Mesenchymal stem cell (in vitro differentiated cells and primary cell): ENCODE data around the gene CXCR6.

Source experiments
- DNase-seq: peaks from one replicate; pipeline ENCODE4 v3.0.0-alpha.2; 2013
- H2AFZ ChIP-seq: one replicate; pipeline ENCODE4 v1.6.1; 2013; ENCODE audit warnings: low read depth, mild to moderate bottlenecking, control low read depth, inconsistent platforms, low read length, moderate library complexity
- H2AK5ac ChIP-seq: 2 replicates; pipeline ENCODE4 v1.6.1; 2013; ENCODE audit warnings: low read length, moderate library complexity, mild to moderate bottlenecking, inconsistent platforms; ENCODE audit not compliant: severe bottlenecking
- H2BK120ac ChIP-seq: one replicate; pipeline ENCODE4 v1.6.1; 2013; ENCODE audit warnings: low read depth, mild to moderate bottlenecking, inconsistent platforms, low read length, moderate library complexity
- H2BK12ac ChIP-seq, 2 experiments: one replicate each; pipeline ENCODE4 v1.6.1; 2013; ENCODE audit warnings: inconsistent platforms in 2 of 2, low read length in 2 of 2, mild to moderate bottlenecking in 2 of 2, moderate library complexity in 2 of 2, control low read depth in 1 of 2
- H2BK15ac ChIP-seq: one replicate; pipeline ENCODE4 v1.6.1; 2013; ENCODE audit warnings: mild to moderate bottlenecking, low read depth, inconsistent platforms; ENCODE audit not compliant: poor library complexity, severe bottlenecking
- H2BK5ac ChIP-seq: 2 replicates; pipeline ENCODE4 v1.6.1; 2013; ENCODE audit warnings: low read depth, mild to moderate bottlenecking, low read length, control low read depth, inconsistent platforms; ENCODE audit not compliant: poor library complexity, severe bottlenecking
- H3K14ac ChIP-seq, 2 experiments: one replicate each; pipeline ENCODE4 v1.6.1; 2013; ENCODE audit warnings: inconsistent platforms in 2 of 2, low read length in 2 of 2, control low read depth in 1 of 2, mild to moderate bottlenecking in 1 of 2, moderate library complexity in 1 of 2
- H3K18ac ChIP-seq, 2 experiments: one replicate each; pipeline ENCODE4 v1.6.1; 2013; ENCODE audit warnings: inconsistent platforms in 2 of 2, low read length in 2 of 2, control low read depth in 1 of 2, low read depth in 1 of 2, mild to moderate bottlenecking in 1 of 2
- H3K23ac ChIP-seq, 2 experiments: one replicate each; pipeline ENCODE4 v1.6.1; 2013; ENCODE audit warnings: inconsistent platforms in 2 of 2, low read length in 2 of 2, mild to moderate bottlenecking in 2 of 2, moderate library complexity in 2 of 2, control low read depth in 1 of 2
- H3K27ac ChIP-seq: 2 replicates; pipeline ENCODE4 v1.5.1; 2013; ENCODE audit warnings: mild to moderate bottlenecking, moderate library complexity, low read length, control low read depth, inconsistent platforms; ENCODE audit not compliant: poor library complexity, severe bottlenecking
- H3K27me3 ChIP-seq, 2 experiments: 2 replicates each; pipeline versions ENCODE4 v1.6.1 to v1.7.0; 2013; ENCODE audit warnings: low read length in 2 of 2, mild to moderate bottlenecking in 2 of 2, moderate library complexity in 2 of 2, control low read depth in 1 of 2, inconsistent platforms in 1 of 2; ENCODE audit not compliant: control insufficient read depth in 1 of 2, insufficient read depth in 1 of 2
- H3K36me3 ChIP-seq, 2 experiments: 2 replicates each; pipeline versions ENCODE4 v1.6.1 to v1.7.0; 2013; ENCODE audit warnings: low read length in 2 of 2, control low read depth in 1 of 2, inconsistent platforms in 1 of 2, low read depth in 1 of 2, mild to moderate bottlenecking in 1 of 2; ENCODE audit not compliant: insufficient read depth in 2 of 2, control insufficient read depth in 1 of 2
- H3K4ac ChIP-seq, 2 experiments: one replicate each; pipeline ENCODE4 v1.6.1; 2013; ENCODE audit warnings: inconsistent platforms in 2 of 2, low read length in 2 of 2, mild to moderate bottlenecking in 2 of 2, moderate library complexity in 2 of 2, control low read depth in 1 of 2, low read depth in 1 of 2
- H3K4me1 ChIP-seq: 2 replicates; pipeline ENCODE4 v1.6.1; 2013; ENCODE audit warnings: low read depth, low read length, control low read depth; ENCODE audit not compliant: control insufficient read depth, insufficient read depth
- H3K4me2 ChIP-seq: 2 replicates; pipeline ENCODE4 v1.6.1; 2013; ENCODE audit warnings: low read length, mild to moderate bottlenecking, inconsistent platforms; ENCODE audit not compliant: poor library complexity, severe bottlenecking
- H3K4me3 ChIP-seq, 2 experiments: 2 replicates each; pipeline versions ENCODE4 v1.5.1 to v1.7.0; 2013; ENCODE audit warnings: low read length in 2 of 2, mild to moderate bottlenecking in 2 of 2, control low read depth in 1 of 2, low read depth in 1 of 2; ENCODE audit not compliant: insufficient read depth in 1 of 2
- H3K79me1 ChIP-seq: replicated peaks from 2 replicates; pipeline ENCODE4 v1.6.1; 2013; ENCODE audit warnings: mild to moderate bottlenecking, control low read depth, low read length, inconsistent platforms; ENCODE audit not compliant: poor library complexity, severe bottlenecking
- H3K9ac ChIP-seq: 2 replicates; pipeline ENCODE4 v1.7.0; 2013; ENCODE audit warnings: mild to moderate bottlenecking, low read length, moderate library complexity
- H3K9me3 ChIP-seq: 2 replicates; pipeline ENCODE4 v1.7.0; 2013; ENCODE audit warnings: mild to moderate bottlenecking, low read length; ENCODE audit not compliant: control insufficient read depth
- H4K8ac ChIP-seq: one replicate; pipeline ENCODE4 v1.6.1; 2013; ENCODE audit warnings: inconsistent platforms, mild to moderate bottlenecking, low read length, moderate library complexity
- H4K91ac ChIP-seq: one replicate; pipeline ENCODE4 v1.6.1; 2013; ENCODE audit warnings: mild to moderate bottlenecking, low read length, inconsistent platforms
- WGBS: methylation state at CpG from one replicate; pipeline ENCODE4 v1.1.7; 2013; ENCODE audit warnings: mixed read lengths; 5-methylcytosine and 5-hydroxymethylcytosine counted together

CXCR6 gene

DNA sequence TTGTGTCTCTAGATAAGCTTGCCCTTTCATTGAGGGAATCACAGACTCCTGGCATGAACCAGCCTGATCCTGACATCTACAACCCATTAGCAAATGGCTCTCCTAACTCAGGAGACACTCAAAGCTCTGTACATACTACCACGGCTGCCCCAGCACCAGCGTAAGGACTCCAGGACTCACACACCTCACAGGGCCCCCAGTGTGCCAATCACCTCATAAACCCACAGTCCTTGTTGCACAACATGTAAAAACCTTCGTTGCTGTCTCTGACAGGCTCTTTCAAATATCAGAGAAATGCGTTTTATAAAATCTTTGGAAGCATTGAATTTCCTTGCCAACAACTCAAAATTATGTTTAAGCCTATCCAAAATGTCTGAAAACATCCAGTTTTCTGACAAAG is 45.1 kb downstream of the CXCR6 start:
- Histone ChIP-seq H2AFZ (no peak overlapping the region), H3K9ac (peak overlapping the region; percentile 75), H3K4me1 (peaks cover 11% of the 10 kb centered on the region), H3K23ac (no peak overlapping the region), H4K8ac (peak overlapping the region; percentile 1), H3K4me3 (peak overlapping the region in 1 of 2 experiments; percentile 5), H3K9me3 (no peaks in the 10 kb centered on the region), H3K18ac (peak overlapping the region in 1 of 2 experiments; percentile 1), H2BK120ac (no peak overlapping the region), H3K14ac (no peak overlapping the region), H2BK15ac (no peak overlapping the region), H3K79me1 (peaks cover 49% of the 10 kb centered on the region), H2BK5ac (no peak overlapping the region), H4K91ac (no peak overlapping the region), H2BK12ac (peak overlapping the region; percentile 17 to 29), H3K36me3 (peaks cover 9 to 11% of the 10 kb centered on the region in 2 experiments), H3K27ac (no peak overlapping the region), H3K4ac (peak overlapping the region; percentile 39 to 61), H3K4me2 (no peak overlapping the region), H2AK5ac (no peak overlapping the region), H3K27me3 (no peaks in the 10 kb centered on the region)
- 98% methylated on average over 4 of the region's 4 CpGs for WGBS
- DNase-seq, result no peak

DNA sequence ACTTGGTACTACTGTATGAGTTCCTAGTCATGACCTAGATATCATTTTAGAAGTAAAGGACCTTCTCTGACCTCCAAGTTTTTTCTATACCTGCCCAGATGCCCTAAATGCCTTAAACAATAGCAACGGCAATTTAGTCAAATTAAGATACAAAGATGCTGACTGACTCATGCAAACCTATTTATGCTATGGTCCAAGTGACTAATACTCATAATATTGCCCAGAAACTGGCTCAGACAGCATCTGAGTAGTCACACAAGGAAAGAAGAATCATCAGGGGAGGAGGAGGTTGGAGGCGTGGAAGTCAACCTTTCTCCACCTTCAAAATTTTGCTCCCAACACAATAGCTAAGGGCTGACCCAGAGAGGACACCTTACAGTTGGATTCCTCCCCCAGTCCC is 45.5 kb downstream of the CXCR6 start:
- 13% methylated on average over 1 of the region's 2 CpGs for WGBS
- Histone ChIP-seq H2BK120ac (no peak overlapping the region), H3K4ac (no peak overlapping the region), H3K4me2 (no peak overlapping the region), H3K79me1 (peaks cover 52% of the 10 kb centered on the region), H3K36me3 (peaks cover 4 to 10% of the 10 kb centered on the region in 2 experiments), H2AFZ (no peak overlapping the region), H4K91ac (no peak overlapping the region), H4K8ac (no peak overlapping the region), H2BK15ac (no peak overlapping the region), H3K18ac (no peak overlapping the region), H3K23ac (no peak overlapping the region), H3K9me3 (no peaks in the 10 kb centered on the region), H3K27me3 (no peaks in the 10 kb centered on the region), H3K27ac (no peak overlapping the region), H3K4me1 (peaks cover 11% of the 10 kb centered on the region), H2BK5ac (no peak overlapping the region), H3K4me3 (peak overlapping the region in 1 of 2 experiments; percentile 35), H3K9ac (peak overlapping the region; percentile 75), H3K14ac (no peak overlapping the region), H2BK12ac (no peak overlapping the region), H2AK5ac (no peak overlapping the region)
- DNase-seq, result peak; percentile 80

DNA sequence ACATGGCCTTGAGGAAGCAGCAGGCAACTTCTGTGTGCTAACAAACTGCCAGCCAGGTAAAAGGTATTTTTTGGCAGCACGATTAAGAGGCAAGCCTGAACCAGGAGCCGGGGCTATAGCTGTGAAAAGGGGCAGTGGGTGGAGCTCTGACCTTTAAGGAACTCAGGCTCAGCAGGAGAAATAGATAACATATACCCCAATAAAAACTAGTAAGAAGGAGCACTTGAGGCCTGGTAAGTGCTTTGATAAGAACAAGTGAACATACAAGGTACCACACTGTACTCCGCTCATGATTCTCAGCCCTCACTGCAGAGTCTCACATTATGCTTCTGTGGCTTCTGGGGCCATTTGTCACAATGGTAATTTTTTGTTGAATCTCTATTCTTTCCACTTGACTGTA is 46.9 kb downstream of the CXCR6 start:
- Histone ChIP-seq H3K4me1 (peaks cover 15% of the 10 kb centered on the region), H3K9ac (no peak overlapping the region), H3K4me2 (no peak overlapping the region), H3K18ac (no peak overlapping the region), H3K23ac (no peak overlapping the region), H4K91ac (no peak overlapping the region), H3K79me1 (peaks cover 52% of the 10 kb centered on the region), H4K8ac (no peak overlapping the region), H2BK5ac (no peak overlapping the region), H3K9me3 (no peaks in the 10 kb centered on the region), H3K14ac (no peak overlapping the region), H3K27ac (no peak overlapping the region), H2BK15ac (peak overlapping the region; percentile 57), H2AFZ (no peak overlapping the region), H3K4me3 (no peak overlapping the region), H2BK12ac (no peak overlapping the region), H3K4ac (no peak overlapping the region), H3K27me3 (no peaks in the 10 kb centered on the region), H2AK5ac (no peak overlapping the region), H2BK120ac (no peak overlapping the region), H3K36me3 (peaks cover 0 to 5% of the 10 kb centered on the region in 2 experiments)
- no peak for DNase-seq
- 77% methylated on average over 3 of the region's 3 CpGs for WGBS

DNA sequence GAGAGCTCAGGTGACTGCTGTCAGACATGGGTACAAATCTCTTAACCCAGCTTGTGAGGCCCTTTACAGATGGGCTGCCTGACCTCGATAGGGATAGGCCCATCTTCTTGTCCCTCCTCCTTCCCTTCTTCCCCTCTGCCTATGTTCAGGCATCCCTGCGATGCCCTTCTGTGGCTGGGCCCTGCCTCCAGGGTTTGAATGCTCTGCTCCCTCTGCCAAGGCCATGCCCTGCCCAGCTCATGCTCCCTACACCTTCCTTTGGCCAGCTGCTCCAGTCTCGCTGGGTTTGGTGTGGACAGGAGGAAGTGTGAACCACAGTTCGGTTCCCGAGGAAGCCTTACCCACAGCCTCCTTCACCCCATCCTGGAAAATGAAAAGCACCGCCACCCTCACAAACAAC is 48.1 kb downstream of the CXCR6 start:
- H3K9me3 ChIP-seq, result no peaks in the 10 kb centered on the region
- H3K4me1 ChIP-seq, result peaks cover 12% of the 10 kb centered on the region
- peak overlapping the region; percentile 85 for H4K91ac ChIP-seq
- no peak overlapping the region for H2BK15ac ChIP-seq
- no peak overlapping the region for H2AFZ ChIP-seq
- peak overlapping the region in 1 of 2 experiments; percentile 51 for H2BK12ac ChIP-seq
- no peak overlapping the region for H3K4ac ChIP-seq
- peaks cover 0 to 5% of the 10 kb centered on the region in 2 experiments for H3K36me3 ChIP-seq
- H3K18ac ChIP-seq, result peak overlapping the region in 1 of 2 experiments; percentile 16
- H3K23ac ChIP-seq, result peak overlapping the region in 1 of 2 experiments; percentile 75
- H2BK120ac ChIP-seq, result no peak overlapping the region
- peaks cover 49% of the 10 kb centered on the region for H3K79me1 ChIP-seq
- H3K14ac ChIP-seq, result peak overlapping the region in 1 of 2 experiments; percentile 1
- 97% methylated on average over 6 of the region's 6 CpGs for WGBS
- no peaks in the 10 kb centered on the region for H3K27me3 ChIP-seq
- no peak overlapping the region for H2BK5ac ChIP-seq
- H3K27ac ChIP-seq, result no peak overlapping the region
- no peak for DNase-seq
- no peak overlapping the region for H3K4me2 ChIP-seq
- H2AK5ac ChIP-seq, result no peak overlapping the region
- no peak overlapping the region for H4K8ac ChIP-seq
- H3K9ac ChIP-seq, result no peak overlapping the region
- H3K4me3 ChIP-seq, result no peak overlapping the region
